Osteocyte (in vitro differentiated cells): ENCODE measurements around the gene ORM2. TPM values are rescaled to one million over a fixed set of nuclear protein-coding genes. Genes with fewer than 3 reads are reported as not detected.

Experiments used
- DNase-seq: peaks from one replicate; pipeline ENCODE4 v3.0.0; 2021; ENCODE audit warnings: mixed read lengths; ENCODE audit not compliant: unreplicated experiment; ENCODE audit errors: extremely low spot score
- H3K27ac Mint-ChIP-seq: one replicate; pipeline ENCODE4 v1.8.0; 2021; ENCODE audit warnings: mild to moderate bottlenecking, mixed read lengths; ENCODE audit not compliant: unreplicated experiment
- H3K27me3 Mint-ChIP-seq: one replicate; pipeline ENCODE4 v1.8.0; 2021; ENCODE audit warnings: mixed read lengths; ENCODE audit not compliant: unreplicated experiment
- H3K36me3 Mint-ChIP-seq: one replicate; pipeline ENCODE4 v1.8.0; 2021; ENCODE audit warnings: mixed read lengths; ENCODE audit not compliant: unreplicated experiment
- H3K4me1 Mint-ChIP-seq: one replicate; pipeline ENCODE4 v1.8.0; 2021; ENCODE audit warnings: mixed read lengths; ENCODE audit not compliant: unreplicated experiment
- H3K4me3 Mint-ChIP-seq: one replicate; pipeline ENCODE4 v1.8.0; 2021; ENCODE audit warnings: mild to moderate bottlenecking, moderate library complexity, mixed read lengths; ENCODE audit not compliant: unreplicated experiment
- H3K9me3 Mint-ChIP-seq: one replicate; pipeline ENCODE4 v1.8.0; 2021; ENCODE audit warnings: mixed read lengths; ENCODE audit not compliant: unreplicated experiment
- total RNA-seq: library from RNA; stranded (reverse); gene quantifications from 2 replicates; pipeline ENCODE4 v1.2.1, GENCODE V29; 2021
- TF ChIP-seq, protein P1 (sequence below): fragments of 200-600 bp; sonication (generic); IDR thresholded peaks from 2 replicates; pipeline ENCODE4 v1.5.0; 2021; ENCODE audit warnings: antibody characterized with exemption, mild to moderate bottlenecking, moderate library complexity

Gene ORM2
- total RNA-seq, 1 donor from 2014 or later: not detected

GRCh38 chr9:114343471-114344187 lies 14.0 kb downstream of the ORM2 start:
- H3K27me3 Mint-ChIP-seq: no peaks in the 10 kb centered on the region
- no peak overlapping the region for H3K27ac Mint-ChIP-seq
- peaks cover 63% of the 10 kb centered on the region for H3K36me3 Mint-ChIP-seq
- DNase-seq: no peak
- TF ChIP-seq, protein P1, sequence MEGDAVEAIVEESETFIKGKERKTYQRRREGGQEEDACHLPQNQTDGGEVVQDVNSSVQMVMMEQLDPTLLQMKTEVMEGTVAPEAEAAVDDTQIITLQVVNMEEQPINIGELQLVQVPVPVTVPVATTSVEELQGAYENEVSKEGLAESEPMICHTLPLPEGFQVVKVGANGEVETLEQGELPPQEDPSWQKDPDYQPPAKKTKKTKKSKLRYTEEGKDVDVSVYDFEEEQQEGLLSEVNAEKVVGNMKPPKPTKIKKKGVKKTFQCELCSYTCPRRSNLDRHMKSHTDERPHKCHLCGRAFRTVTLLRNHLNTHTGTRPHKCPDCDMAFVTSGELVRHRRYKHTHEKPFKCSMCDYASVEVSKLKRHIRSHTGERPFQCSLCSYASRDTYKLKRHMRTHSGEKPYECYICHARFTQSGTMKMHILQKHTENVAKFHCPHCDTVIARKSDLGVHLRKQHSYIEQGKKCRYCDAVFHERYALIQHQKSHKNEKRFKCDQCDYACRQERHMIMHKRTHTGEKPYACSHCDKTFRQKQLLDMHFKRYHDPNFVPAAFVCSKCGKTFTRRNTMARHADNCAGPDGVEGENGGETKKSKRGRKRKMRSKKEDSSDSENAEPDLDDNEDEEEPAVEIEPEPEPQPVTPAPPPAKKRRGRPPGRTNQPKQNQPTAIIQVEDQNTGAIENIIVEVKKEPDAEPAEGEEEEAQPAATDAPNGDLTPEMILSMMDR: no peak
- no peaks in the 10 kb centered on the region for H3K9me3 Mint-ChIP-seq
- H3K4me3 Mint-ChIP-seq: no peak overlapping the region
- peaks cover 2% of the 10 kb centered on the region for H3K4me1 Mint-ChIP-seq

- no peak overlapping the region for H3K27ac Mint-ChIP-seq
- no peaks in the 10 kb centered on the region for H3K27me3 Mint-ChIP-seq
- no peaks in the 10 kb centered on the region for H3K9me3 Mint-ChIP-seq
- TF ChIP-seq, protein P1: no peak
- no peak overlapping the region for H3K4me3 Mint-ChIP-seq
- H3K36me3 Mint-ChIP-seq: peaks cover 62% of the 10 kb centered on the region
- no peak for DNase-seq
- H3K4me1 Mint-ChIP-seq: peaks cover 8% of the 10 kb centered on the region
Observed at GRCh38 chr9:114344188-114344566, 14.5 kb downstream of the ORM2 start.

- H3K36me3 Mint-ChIP-seq: peaks cover 63% of the 10 kb centered on the region
- peaks cover 13% of the 10 kb centered on the region for H3K4me1 Mint-ChIP-seq
- no peaks in the 10 kb centered on the region for H3K9me3 Mint-ChIP-seq
- no peaks in the 10 kb centered on the region for H3K27me3 Mint-ChIP-seq
- TF ChIP-seq, protein P1: no peak
- DNase-seq: no peak
- no peak overlapping the region for H3K27ac Mint-ChIP-seq
- H3K4me3 Mint-ChIP-seq: no peak overlapping the region
Observed at GRCh38 chr9:114344692-114345091, 15.0 kb downstream of the ORM2 start.

- DNase-seq: no peak
- H3K36me3 Mint-ChIP-seq: peaks cover 70% of the 10 kb centered on the region
- TF ChIP-seq, protein P1: no peak
Observed at GRCh38 chr9:114345493-114346065, 15.9 kb downstream of the ORM2 start.

DNA sequence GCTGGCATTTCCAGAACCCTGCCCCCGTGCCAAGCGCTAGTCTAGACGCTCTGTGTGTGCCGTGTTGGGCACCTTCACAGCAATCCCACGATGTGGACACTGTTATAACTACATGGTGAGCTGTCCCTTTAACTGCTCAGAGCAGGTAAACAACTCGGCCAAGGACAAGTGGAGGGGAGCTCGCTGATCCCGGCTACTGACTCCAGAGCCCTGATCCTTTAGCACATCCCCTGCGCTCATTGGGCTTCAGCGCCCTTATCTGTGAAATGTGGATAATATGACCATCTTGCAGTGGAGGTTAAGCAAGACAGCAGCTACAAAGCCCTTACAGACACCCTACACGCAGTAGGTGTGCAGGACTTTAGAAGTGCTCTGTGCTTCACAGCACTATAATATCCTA lies 16.5 kb downstream of the ORM2 start:
- DNase-seq: no peak
- Mint-ChIP-seq H3K9me3 (no peaks in the 10 kb centered on the region), H3K27me3 (no peaks in the 10 kb centered on the region), H3K27ac (no peak overlapping the region), H3K4me3 (no peak overlapping the region), H3K4me1 (peaks cover 16% of the 10 kb centered on the region), H3K36me3 (peaks cover 66% of the 10 kb centered on the region)
- TF ChIP-seq, protein P1: no peak

More at GRCh38 chr9:114345493-114346065, 15.9 kb downstream of the ORM2 start:
- H3K9me3 Mint-ChIP-seq: no peaks in the 10 kb centered on the region
- no peaks in the 10 kb centered on the region for H3K27me3 Mint-ChIP-seq
- H3K27ac Mint-ChIP-seq: no peak overlapping the region
- H3K4me3 Mint-ChIP-seq: no peak overlapping the region
- H3K4me1 Mint-ChIP-seq: peaks cover 16% of the 10 kb centered on the region
